GM18861 (cell line): ENCODE measurements around the gene ZDHHC20.

Experiments
- ATAC-seq: cut with Tn5 transposase; IDR thresholded peaks from one replicate; pipeline ENCODE4 v1.9.1; 2021; ENCODE audit not compliant: unreplicated experiment

The ZDHHC20 gene

GRCh38 chr13:21458813-21459701 lies at the start of gene ZDHHC20:
Gene ZDHHC20 (minus strand): TSS chr13:21459303. CDS start chr13:21459171, 132 bp downstream.
- peak; percentile 69 for ATAC-seq

GRCh38 chr13:21504379-21504778 lies 45.3 kb upstream of the ZDHHC20 start:
- no peak for ATAC-seq

GRCh38 chr13:21501686-21502085 lies 42.6 kb upstream of the ZDHHC20 start:
- no peak for ATAC-seq

GRCh38 chr13:21486322-21486721 lies 27.2 kb upstream of the ZDHHC20 start:
- ATAC-seq: no peak

- ATAC-seq: no peak
Observed at GRCh38 chr13:21483748-21484147, 24.6 kb upstream of the ZDHHC20 start.

GRCh38 chr13:21481359-21481758 lies 22.3 kb upstream of the ZDHHC20 start:
- no peak for ATAC-seq

GRCh38 chr13:21478881-21479808 lies 20.0 kb upstream of the ZDHHC20 start:
- no peak for ATAC-seq

GRCh38 chr13:21476893-21477472 lies 17.9 kb upstream of the ZDHHC20 start:
- ATAC-seq: peak; percentile 79

- ATAC-seq: no peak
Observed at GRCh38 chr13:21475115-21475514, 16.0 kb upstream of the ZDHHC20 start.

GRCh38 chr13:21470785-21471184 lies 11.7 kb upstream of the ZDHHC20 start:
- no peak for ATAC-seq

- no peak for ATAC-seq
Observed at GRCh38 chr13:21466527-21466926, 7.4 kb upstream of the ZDHHC20 start.

- ATAC-seq: no peak
Observed at GRCh38 chr13:21465710-21466160, 6.6 kb upstream of the ZDHHC20 start.

GRCh38 chr13:21463424-21463823 lies 4.3 kb upstream of the ZDHHC20 start:
- ATAC-seq: no peak

- no peak for ATAC-seq
Observed at GRCh38 chr13:21461131-21461530, 2.0 kb upstream of the ZDHHC20 start.

- ATAC-seq: peak; percentile 23
Observed at GRCh38 chr13:21458451-21458812, 671 bp downstream of the ZDHHC20 start.

GRCh38 chr13:21453387-21454081 lies 5.6 kb downstream of the ZDHHC20 start:
- no peak for ATAC-seq

GRCh38 chr13:21450936-21451335 lies 8.2 kb downstream of the ZDHHC20 start:
- no peak for ATAC-seq

- no peak for ATAC-seq
Observed at GRCh38 chr13:21446656-21447055, 12.4 kb downstream of the ZDHHC20 start.

- no peak for ATAC-seq
Observed at GRCh38 chr13:21445759-21446158, 13.3 kb downstream of the ZDHHC20 start.

GRCh38 chr13:21443171-21443570 lies 15.9 kb downstream of the ZDHHC20 start:
- no peak for ATAC-seq

GRCh38 chr13:21436582-21436981 lies 22.5 kb downstream of the ZDHHC20 start:
- ATAC-seq: no peak
